ENCODE results near the gene KCNC4. TPM values are rescaled to one million over a fixed set of nuclear protein-coding genes. Genes with fewer than 3 reads are reported as not detected.

The KCNC4 gene
- polyA plus RNA-seq, 6 donors from 2014 or later: 1.1 to 2.4 (median 1.3) TPM

- ATAC-seq (ENCODE audit: low read depth in 2 of 2) (no peak), DNase-seq (no peak)
- Mint-ChIP-seq H3K36me3 (peaks cover 5 to 13% of the 10 kb centered on the region in 2 donors), H3K27me3 (no peaks in the 10 kb centered on the region), H3K9me3 (no peaks in the 10 kb centered on the region), H3K4me1 (peaks cover 0 to 8% (median 0%) of the 10 kb centered on the region in 3 donors), H3K4me3 (peak overlapping the region in 1 of 8 donors; percentile 18), H3K27ac (no peak overlapping the region)
These were observed 13.0 kb downstream of the KCNC4 start for GRCh38 chr1:110223127-110223526.

- Mint-ChIP-seq H3K4me1 (peaks cover 0 to 4% (median 0%) of the 10 kb centered on the region in 3 donors), H3K27ac (no peak overlapping the region), H3K9me3 (no peaks in the 10 kb centered on the region), H3K36me3 (peaks cover 5 to 13% of the 10 kb centered on the region in 2 donors), H3K4me3 (no peak overlapping the region), H3K27me3 (no peaks in the 10 kb centered on the region)
- ATAC-seq (ENCODE audit: low read depth in 2 of 2): no peak
- DNase-seq: no peak
These were observed 13.5 kb downstream of the KCNC4 start for GRCh38 chr1:110223581-110223980.

DNA sequence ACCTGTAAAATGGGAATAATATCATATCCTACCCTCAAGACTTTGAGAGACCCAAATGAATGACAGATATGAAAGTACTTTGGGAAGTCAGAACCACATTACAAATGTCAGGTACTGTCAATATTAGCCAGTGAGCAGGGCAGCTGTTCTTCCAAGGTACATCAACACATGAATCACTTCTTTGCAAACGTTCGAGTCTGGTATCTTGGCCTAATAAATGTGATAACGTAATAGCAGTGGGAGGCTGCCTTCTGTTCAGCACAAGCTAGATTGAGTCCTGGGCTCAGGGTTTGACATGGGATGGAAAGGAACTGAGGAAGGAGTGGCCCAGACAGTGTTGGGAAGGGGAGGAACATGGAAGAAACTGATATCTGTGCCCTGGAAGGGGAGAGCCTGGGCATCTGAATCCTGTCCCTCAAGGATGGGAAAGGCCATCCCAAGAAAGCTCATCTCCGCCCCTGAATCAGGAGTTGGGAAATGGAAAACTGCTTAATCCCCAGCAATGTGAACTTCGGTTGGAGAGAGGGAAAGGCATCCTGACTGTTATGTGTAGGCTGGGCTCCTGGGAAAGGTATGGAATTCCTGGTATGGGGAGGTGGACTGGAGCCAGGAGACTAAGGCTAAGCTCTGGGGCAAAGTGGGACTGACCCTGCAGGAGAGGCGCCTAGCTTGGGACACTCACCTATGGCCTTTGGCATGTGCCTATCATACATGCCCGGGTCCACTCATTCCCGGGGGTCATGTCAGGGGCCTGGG lies 14.3 kb downstream of the KCNC4 start:
- no peak for DNase-seq
- H3K4me3 Mint-ChIP-seq: no peak overlapping the region
- peaks cover 0 to 3% (median 0%) of the 10 kb centered on the region in 3 donors for H3K4me1 Mint-ChIP-seq
- peaks cover 5 to 13% of the 10 kb centered on the region in 2 donors for H3K36me3 Mint-ChIP-seq
- no peaks in the 10 kb centered on the region for H3K9me3 Mint-ChIP-seq
- H3K27ac Mint-ChIP-seq: peak overlapping the region in 1 of 6 donors; percentile 18
- ATAC-seq (ENCODE audit: low read depth in 2 of 2): no peak
- no peaks in the 10 kb centered on the region for H3K27me3 Mint-ChIP-seq

- ATAC-seq (ENCODE audit: low read depth in 2 of 2) (no peak), DNase-seq (no peak)
- no peaks in the 10 kb centered on the region for H3K9me3 Mint-ChIP-seq
- H3K27me3 Mint-ChIP-seq: no peaks in the 10 kb centered on the region
- H3K4me1 Mint-ChIP-seq: peaks cover 0 to 3% (median 0%) of the 10 kb centered on the region in 3 donors
- H3K27ac Mint-ChIP-seq: no peak overlapping the region
- no peak overlapping the region for H3K4me3 Mint-ChIP-seq
- H3K36me3 Mint-ChIP-seq: peaks cover 5 to 13% of the 10 kb centered on the region in 2 donors
These were observed 15.1 kb downstream of the KCNC4 start for GRCh38 chr1:110225212-110225611.

GRCh38 chr1:110225756-110226404 lies 15.8 kb downstream of the KCNC4 start:
- Mint-ChIP-seq H3K36me3 (peaks cover 5 to 13% of the 10 kb centered on the region in 2 donors), H3K4me1 (peaks cover 0 to 3% (median 0%) of the 10 kb centered on the region in 3 donors), H3K27me3 (no peaks in the 10 kb centered on the region), H3K4me3 (no peak overlapping the region), H3K9me3 (no peaks in the 10 kb centered on the region), H3K27ac (no peak overlapping the region)
- DNase-seq (no peak), ATAC-seq (ENCODE audit: low read depth in 2 of 2) (no peak)

- Mint-ChIP-seq H3K4me3 (no peak overlapping the region), H3K27ac (no peak overlapping the region), H3K36me3 (peaks cover 5 to 13% of the 10 kb centered on the region in 2 donors), H3K4me1 (peaks cover 0 to 3% (median 0%) of the 10 kb centered on the region in 3 donors), H3K9me3 (no peaks in the 10 kb centered on the region), H3K27me3 (no peaks in the 10 kb centered on the region)
- no peak for DNase-seq
- no peak for ATAC-seq (ENCODE audit: low read depth in 2 of 2)
These were observed 17.7 kb downstream of the KCNC4 start for GRCh38 chr1:110227774-110228173.

DNA sequence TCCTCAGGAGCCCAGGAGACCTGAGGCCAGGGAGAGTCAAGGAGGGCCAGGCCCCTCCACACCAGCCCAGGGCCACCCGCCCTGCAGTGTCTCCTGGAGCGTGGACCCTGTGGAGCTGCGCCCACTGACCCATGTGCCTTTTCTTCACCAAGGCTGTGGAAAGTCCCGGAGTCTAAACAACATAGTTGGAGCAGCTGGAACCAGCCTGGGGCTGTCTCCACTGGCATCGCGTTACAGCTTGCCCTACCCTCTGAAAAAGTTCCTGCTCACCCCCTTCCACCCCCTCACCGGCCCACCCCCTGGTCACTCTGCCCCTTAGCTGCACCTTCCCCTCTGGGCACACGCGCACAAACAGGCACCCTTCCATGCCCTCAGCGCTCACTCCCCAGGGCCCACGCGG lies 18.3 kb downstream of the KCNC4 start:
- ATAC-seq (ENCODE audit: low read depth in 2 of 2): no peak
- Mint-ChIP-seq H3K27ac (no peak overlapping the region), H3K27me3 (no peaks in the 10 kb centered on the region), H3K36me3 (peaks cover 5 to 7% of the 10 kb centered on the region in 2 donors), H3K4me1 (peaks cover 0 to 3% (median 0%) of the 10 kb centered on the region in 3 donors), H3K4me3 (no peak overlapping the region), H3K9me3 (no peaks in the 10 kb centered on the region)
- DNase-seq: no peak

DNA sequence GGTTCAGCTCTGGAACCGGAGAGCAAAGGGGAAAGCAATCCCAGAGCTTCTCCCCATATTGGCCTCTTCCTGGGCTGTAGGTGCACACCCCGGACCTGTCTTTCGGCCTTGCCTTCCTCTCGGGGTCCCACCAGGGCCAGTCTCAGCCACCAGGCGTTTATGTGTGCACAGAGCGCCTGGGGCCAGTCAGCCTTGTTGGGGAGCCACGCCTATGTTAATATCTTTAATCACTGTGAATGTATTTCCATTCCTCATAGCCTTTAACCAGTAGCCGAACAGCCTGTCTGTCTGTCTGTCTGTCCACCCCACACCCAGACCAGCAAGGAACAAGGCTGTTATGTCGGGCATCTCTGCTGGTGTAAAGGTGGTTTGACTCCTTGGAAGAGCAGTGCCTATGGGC lies 18.8 kb downstream of the KCNC4 start:
- H3K36me3 Mint-ChIP-seq: peaks cover 2 to 4% of the 10 kb centered on the region in 2 donors
- ATAC-seq (ENCODE audit: low read depth in 2 of 2): no peak
- H3K27ac Mint-ChIP-seq: peak overlapping the region in 1 of 6 donors; percentile 54
- no peak for DNase-seq
- H3K4me3 Mint-ChIP-seq: no peak overlapping the region
- H3K9me3 Mint-ChIP-seq: no peaks in the 10 kb centered on the region
- no peaks in the 10 kb centered on the region for H3K27me3 Mint-ChIP-seq
- H3K4me1 Mint-ChIP-seq: peaks cover 0 to 3% (median 0%) of the 10 kb centered on the region in 3 donors

GRCh38 chr1:110229348-110230001 lies 19.4 kb downstream of the KCNC4 start:
- H3K36me3 Mint-ChIP-seq: no peaks in the 10 kb centered on the region
- no peak for ATAC-seq (ENCODE audit: low read depth in 2 of 2)
- no peak overlapping the region for H3K4me3 Mint-ChIP-seq
- H3K4me1 Mint-ChIP-seq: peaks cover 0 to 3% (median 0%) of the 10 kb centered on the region in 3 donors
- no peaks in the 10 kb centered on the region for H3K27me3 Mint-ChIP-seq
- no peaks in the 10 kb centered on the region for H3K9me3 Mint-ChIP-seq
- no peak for DNase-seq
- H3K27ac Mint-ChIP-seq: peak overlapping the region in 1 of 6 donors; percentile 63

DNA sequence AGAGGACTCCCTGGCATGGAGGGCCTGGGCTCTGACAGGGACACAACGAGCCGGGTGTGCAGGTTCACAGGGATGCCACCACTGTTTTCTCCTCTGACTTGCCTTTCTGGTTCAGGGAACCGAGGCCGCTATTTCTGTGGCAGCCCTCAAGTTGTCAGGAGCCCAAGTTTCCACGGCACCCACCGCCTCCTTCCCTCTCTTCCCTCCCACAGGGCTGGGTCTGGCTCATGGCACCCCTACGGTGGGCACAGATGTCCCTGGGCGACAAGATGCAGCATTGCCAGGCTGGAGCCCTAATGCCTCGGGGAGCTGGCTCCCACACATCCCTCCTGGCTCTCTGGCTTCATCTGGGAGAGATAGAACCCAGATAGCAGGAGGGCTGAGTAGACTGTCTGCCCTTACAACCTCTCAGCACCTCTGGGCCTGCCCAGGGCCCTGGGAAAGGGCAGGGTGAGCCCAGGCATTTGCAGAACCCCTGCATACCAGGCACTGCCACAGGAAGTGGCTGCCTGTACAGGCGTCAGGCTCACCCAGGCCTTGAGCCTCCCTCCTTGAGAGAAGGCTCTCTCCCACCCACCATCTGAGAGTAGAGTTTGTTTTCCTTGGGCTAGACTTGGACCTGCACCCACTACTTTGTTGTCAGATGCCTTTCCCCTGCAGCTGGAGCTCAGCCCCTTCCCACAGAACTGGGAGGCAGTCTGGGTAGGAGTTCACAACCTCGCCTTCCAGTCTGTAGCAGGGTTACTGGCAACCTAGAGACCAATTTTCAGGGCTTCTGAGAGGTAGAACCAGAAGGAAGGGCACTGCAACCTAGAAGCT lies 20.5 kb downstream of the KCNC4 start:
- no peaks in the 10 kb centered on the region for H3K27me3 Mint-ChIP-seq
- peak overlapping the region in 1 of 6 donors; percentile 63 for H3K27ac Mint-ChIP-seq
- no peaks in the 10 kb centered on the region for H3K36me3 Mint-ChIP-seq

GRCh38 chr1:110233861-110234260 lies 23.7 kb downstream of the KCNC4 start:
- H3K27me3 Mint-ChIP-seq: no peaks in the 10 kb centered on the region
- no peak overlapping the region for H3K4me3 Mint-ChIP-seq
- H3K27ac Mint-ChIP-seq: peak overlapping the region in 1 of 6 donors; percentile 2
- peaks cover 0 to 7% (median 3%) of the 10 kb centered on the region in 3 donors for H3K4me1 Mint-ChIP-seq
- no peak for DNase-seq
- no peaks in the 10 kb centered on the region for H3K9me3 Mint-ChIP-seq
- no peaks in the 10 kb centered on the region for H3K36me3 Mint-ChIP-seq
- ATAC-seq (ENCODE audit: low read depth in 2 of 2): no peak

More for the DNA sequence above, 20.5 kb downstream of the KCNC4 start:
- no peak for DNase-seq
- no peaks in the 10 kb centered on the region for H3K9me3 Mint-ChIP-seq
- peaks cover 0 to 5% (median 0%) of the 10 kb centered on the region in 3 donors for H3K4me1 Mint-ChIP-seq
- ATAC-seq (ENCODE audit: low read depth in 2 of 2): no peak
- no peak overlapping the region for H3K4me3 Mint-ChIP-seq

- H3K4me1 Mint-ChIP-seq: peaks cover 2 to 15% (median 4%) of the 10 kb centered on the region in 3 donors
- H3K27me3 Mint-ChIP-seq: no peaks in the 10 kb centered on the region
- no peaks in the 10 kb centered on the region for H3K9me3 Mint-ChIP-seq
- no peaks in the 10 kb centered on the region for H3K36me3 Mint-ChIP-seq
- H3K27ac Mint-ChIP-seq: peak overlapping the region in 1 of 6 donors; percentile 70
- DNase-seq (no peak), ATAC-seq (ENCODE audit: low read depth in 2 of 2) (no peak)
- no peak overlapping the region for H3K4me3 Mint-ChIP-seq
These were observed 24.6 kb downstream of the KCNC4 start for GRCh38 chr1:110234691-110235090.

Measured in naive B cell (primary cell).